ENCODE results near the gene TRHDE.

Gene TRHDE

GRCh38 chr12:72453066-72453465 is 180.9 kb downstream of the TRHDE start:
- ATAC-seq, result no peak
- TF ChIP-seq TOX (CRISPR knock-in tag; IDR thresholded peaks at IDR 0.05; ENCODE audit: borderline replicate concordance) (no peak), TCF4 (CRISPR knock-in tag; IDR thresholded peaks at IDR 0.05; ENCODE audit: borderline replicate concordance) (no peak), BACH2 (CRISPR knock-in tag; IDR thresholded peaks at IDR 0.05; ENCODE audit: borderline replicate concordance) (no peak), OSR1 (CRISPR knock-in tag; IDR thresholded peaks at IDR 0.05) (no peak), CREB5 (CRISPR knock-in tag; IDR thresholded peaks at IDR 0.05; ENCODE audit: low read depth) (no peak), ZFP30 (CRISPR knock-in tag; IDR thresholded peaks at IDR 0.05) (no peak)

GRCh38 chr12:72453550-72453949 is 181.4 kb downstream of the TRHDE start:
- TF ChIP-seq CSRNP3 (CRISPR knock-in tag; IDR thresholded peaks at IDR 0.05) (no peak), ZFP30 (CRISPR knock-in tag; IDR thresholded peaks at IDR 0.05) (no peak), ZNF70 (CRISPR knock-in tag; IDR thresholded peaks at IDR 0.05) (no peak), ARNTL (CRISPR knock-in tag; IDR thresholded peaks at IDR 0.05; ENCODE audit: borderline replicate concordance, low read depth) (no peak), RARB (CRISPR knock-in tag; IDR thresholded peaks at IDR 0.05) (no peak), ESRRG (CRISPR knock-in tag; IDR thresholded peaks at IDR 0.05) (no peak), PPARA (CRISPR knock-in tag; IDR thresholded peaks at IDR 0.05; ENCODE audit: borderline replicate concordance) (no peak), ISL1 (CRISPR knock-in tag; IDR thresholded peaks at IDR 0.05) (no peak), CREB5 (CRISPR knock-in tag; IDR thresholded peaks at IDR 0.05; ENCODE audit: low read depth) (no peak), OSR1 (CRISPR knock-in tag; IDR thresholded peaks at IDR 0.05) (no peak)
- ATAC-seq, result no peak

GRCh38 chr12:72464471-72464870 is 192.3 kb downstream of the TRHDE start:
- no peak for ATAC-seq

More at GRCh38 chr12:72464471-72464870, 192.3 kb downstream of the TRHDE start:
- TF ChIP-seq POU6F1 (CRISPR knock-in tag; IDR thresholded peaks at IDR 0.05; ENCODE audit: borderline replicate concordance, low read depth) (no peak), ARNTL (CRISPR knock-in tag; IDR thresholded peaks at IDR 0.05; ENCODE audit: borderline replicate concordance, low read depth) (no peak), ZNF8 (CRISPR knock-in tag; IDR thresholded peaks at IDR 0.05) (no peak), ISL1 (CRISPR knock-in tag; IDR thresholded peaks at IDR 0.05) (no peak), ESRRG (CRISPR knock-in tag; IDR thresholded peaks at IDR 0.05) (no peak), ZNF565 (CRISPR knock-in tag; conservative IDR thresholded peaks at IDR 0.05; ENCODE audit: low read depth) (no peak), RARB (CRISPR knock-in tag; IDR thresholded peaks at IDR 0.05) (no peak), BACH2 (CRISPR knock-in tag; IDR thresholded peaks at IDR 0.05; ENCODE audit: borderline replicate concordance) (no peak), GLIS3 (CRISPR knock-in tag; IDR thresholded peaks at IDR 0.05) (no peak), PPARA (CRISPR knock-in tag; IDR thresholded peaks at IDR 0.05; ENCODE audit: borderline replicate concordance) (no peak), TSHZ2 (CRISPR knock-in tag; IDR thresholded peaks at IDR 0.05) (no peak), ZNF70 (CRISPR knock-in tag; IDR thresholded peaks at IDR 0.05) (no peak), ZC3H10 (CRISPR knock-in tag; IDR thresholded peaks at IDR 0.05) (no peak), PATZ1 (CRISPR knock-in tag; IDR thresholded peaks at IDR 0.05; ENCODE audit: borderline replicate concordance) (no peak), OSR1 (CRISPR knock-in tag; IDR thresholded peaks at IDR 0.05) (no peak), CSRNP3 (CRISPR knock-in tag; IDR thresholded peaks at IDR 0.05) (no peak), TCF4 (CRISPR knock-in tag; IDR thresholded peaks at IDR 0.05; ENCODE audit: borderline replicate concordance) (no peak)
